Esophagus squamous epithelium (tissue), 4 donors: ENCODE measurements around the gene DDO.

ENCODE experiments used
- CTCF ChIP-seq, 6 experiments: fragments of 450-650 bp in 4 of 6; fragments of 200-600 bp in 2 of 6; sonication (generic) in 2 of 6; IDR thresholded peaks; one replicate each; pipeline ENCODE4 v1.5.1; 2016 to 2019; ENCODE audit warnings: antibody characterized with exemption in 6 of 6, mild to moderate bottlenecking in 4 of 6, moderate library complexity in 4 of 6
- POLR2A ChIP-seq, 4 donors: fragments of 450-650 bp; IDR thresholded peaks; one replicate each; pipeline ENCODE4 v1.6.1; 2017; ENCODE audit warnings: antibody characterized with exemption in 4 of 4, mild to moderate bottlenecking in 4 of 4, moderate library complexity in 3 of 4

- TF ChIP-seq CTCF (IDR thresholded peaks at IDR 0.05) (no peak), POLR2A (IDR thresholded peaks at IDR 0.05) (no peak)
Observed at GRCh38 chr6:110414669-110415068, 706 bp downstream of the DDO start.
